ENCODE results near the gene AFAP1L1.

AFAP1L1 gene

GRCh38 chr5:149352169-149352568 is 80.5 kb downstream of the AFAP1L1 start:
- no peak for DNase-seq (ENCODE audit: low read depth)

- no peak for DNase-seq (ENCODE audit: low read depth)
Measured at GRCh38 chr5:149353911-149354310, 82.3 kb downstream of the AFAP1L1 start.

- DNase-seq (ENCODE audit: low read depth), result no peak
Measured at GRCh38 chr5:149355688-149356087, 84.0 kb downstream of the AFAP1L1 start.

GRCh38 chr5:149356391-149356790 is 84.7 kb downstream of the AFAP1L1 start:
- no peak for DNase-seq (ENCODE audit: low read depth)

- peak; percentile 91 for DNase-seq (ENCODE audit: low read depth)
Measured at GRCh38 chr5:149357370-149358293, 86.0 kb downstream of the AFAP1L1 start, which contains the start of gene PCYOX1L. PCYOX1L (plus strand) TSS chr5:149358046; CDS start chr5:149358069, 23 bp downstream.

GRCh38 chr5:149358294-149358651 is 86.6 kb downstream of the AFAP1L1 start:
- DNase-seq (ENCODE audit: low read depth), result peak; percentile 20

GRCh38 chr5:149358868-149359495 is 87.3 kb downstream of the AFAP1L1 start:
- no peak for DNase-seq (ENCODE audit: low read depth)

GRCh38 chr5:149360272-149360671 is 88.6 kb downstream of the AFAP1L1 start:
- no peak for DNase-seq (ENCODE audit: low read depth)

GRCh38 chr5:149362541-149362940 is 90.9 kb downstream of the AFAP1L1 start:
- no peak for DNase-seq (ENCODE audit: low read depth)

- DNase-seq (ENCODE audit: low read depth), result no peak
Measured at GRCh38 chr5:149363358-149363757, 91.7 kb downstream of the AFAP1L1 start.

GRCh38 chr5:149363936-149364335 is 92.3 kb downstream of the AFAP1L1 start:
- DNase-seq (ENCODE audit: low read depth), result no peak

GRCh38 chr5:149364719-149365118 is 93.1 kb downstream of the AFAP1L1 start:
- DNase-seq (ENCODE audit: low read depth), result no peak

- DNase-seq (ENCODE audit: low read depth), result no peak
Measured at GRCh38 chr5:149365418-149365817, 93.8 kb downstream of the AFAP1L1 start.

GRCh38 chr5:149366169-149366729 is 94.6 kb downstream of the AFAP1L1 start:
- no peak for DNase-seq (ENCODE audit: low read depth)

GRCh38 chr5:149367249-149367971 is 95.8 kb downstream of the AFAP1L1 start:
- DNase-seq (ENCODE audit: low read depth), result no peak

GRCh38 chr5:149367972-149368645 is 96.5 kb downstream of the AFAP1L1 start:
- no peak for DNase-seq (ENCODE audit: low read depth)

GRCh38 chr5:149370878-149371277 is 99.2 kb downstream of the AFAP1L1 start:
- no peak for DNase-seq (ENCODE audit: low read depth)

GRCh38 chr5:149371296-149371962 is 99.8 kb downstream of the AFAP1L1 start:
- peak; percentile 43 for DNase-seq (ENCODE audit: low read depth)

GRCh38 chr5:149372076-149372795 is 100.6 kb downstream of the AFAP1L1 start:
- no peak for DNase-seq (ENCODE audit: low read depth)

GRCh38 chr5:149372932-149373331 is 101.3 kb downstream of the AFAP1L1 start:
- DNase-seq (ENCODE audit: low read depth), result no peak
